K562 (cell line): Measurements from ENCODE around the gene MN1. TPM values are rescaled to one million over a fixed set of nuclear protein-coding genes. Genes with fewer than 3 reads are reported as not detected.

Experiments used
- ATAC-seq: fragments of 200-7000 bp; cut with Tn5 transposase; 3 replicates; pipeline ENCODE4 v1.9.1; 2020; ENCODE audit warnings: moderate library complexity
- BruUV-seq: library from RNA; stranded (reverse); fragments of 400-500 nt; replicated peaks from 2 replicates; lab custom pipeline; 2021; lab: Mats Ljungman, UMichigan
- CTCF ChIA-PET: fragments of 300-600 bp; formaldehyde crosslinking; extraction: SDS; loops from one replicate; lab custom pipeline; 2021; ENCODE audit warnings: low intra/inter-chr PET ratio; lab: Yijun Ruan, JAX
- POLR2A ChIA-PET: fragments of 300-600, 350-650 bp; sonication (Branson Sonifier 250); formaldehyde crosslinking; extraction: SDS; loops from one replicate; lab custom pipeline; 2021; ENCODE audit warnings: antibody characterized with exemption, inconsistent platforms; lab: Yijun Ruan, JAX
- DNase-seq, 4 experiments: peaks; one replicate each; pipeline versions ENCODE4 v3.0.0 to v3.0.0-alpha.2; 2011 to 2018; ENCODE audit warnings: low spot score in 3 of 4, mixed read lengths in 3 of 4; ENCODE audit errors: extremely low read depth in 1 of 4
- FAIRE-seq: peaks from 2 replicates; lab custom pipeline; 2011; peaks lifted over from hg19 to GRCh38; lab: Jason Lieb, UNC
- H2AFZ ChIP-seq: 2 replicates; pipeline ENCODE4 v1.6.0; 2011; ENCODE audit warnings: low read depth, low read length, control low read depth, inconsistent platforms
- H3K27ac ChIP-seq: fragments of 200-600 bp; 3 replicates; pipeline ENCODE4 v1.8.0; 2011; ENCODE audit warnings: low read depth, mild to moderate bottlenecking, control low read depth, inconsistent platforms, low read length, moderate library complexity, mixed read lengths; ENCODE audit errors: extremely low read depth
- H3K27me3 ChIP-seq, 2 experiments: fragments of 300-600 bp in 1 of 2; 2 replicates in 1 of 2; 3 replicates in 1 of 2; pipeline versions ENCODE4 v1.6.0 to v1.8.0; 2011; ENCODE audit warnings: inconsistent platforms in 2 of 2, low read length in 2 of 2, mild to moderate bottlenecking in 1 of 2, mixed read lengths in 1 of 2, moderate library complexity in 1 of 2; ENCODE audit not compliant: control insufficient read depth in 2 of 2, insufficient read depth in 2 of 2
- H3K36me3 ChIP-seq: fragments of 300-600 bp; 3 replicates; pipeline ENCODE4 v1.8.0; 2011; ENCODE audit warnings: mild to moderate bottlenecking, low read length, inconsistent platforms; ENCODE audit not compliant: control insufficient read depth, insufficient read depth
- H3K4me1 ChIP-seq, 2 experiments: fragments of 200-600 bp in 1 of 2; replicated peaks in 1 of 2; 2 replicates in 1 of 2; 3 replicates in 1 of 2; pipeline versions ENCODE4 v1.5.1 to v1.8.0; 2011; ENCODE audit warnings: inconsistent platforms in 2 of 2, low read length in 2 of 2, mild to moderate bottlenecking in 1 of 2, mixed read lengths in 1 of 2, moderate library complexity in 1 of 2; ENCODE audit not compliant: control insufficient read depth in 2 of 2, insufficient read depth in 2 of 2
- H3K4me2 ChIP-seq: 2 replicates; pipeline ENCODE4 v1.6.1; 2011; ENCODE audit warnings: low read length, control low read depth, inconsistent platforms, mixed read lengths; ENCODE audit not compliant: insufficient read depth
- H3K4me3 ChIP-seq: fragments of 200-600 bp; sonication (generic), shearing (Covaris generic); 2 replicates; pipeline ENCODE4 v1.5.1; 2016; ENCODE audit warnings: control low read depth, inconsistent platforms
- H3K79me2 ChIP-seq: fragments of 200-600 bp; 3 replicates; pipeline ENCODE4 v1.8.0; 2011; ENCODE audit warnings: low read length, inconsistent platforms; ENCODE audit not compliant: control insufficient read depth, insufficient read depth
- H3K9ac ChIP-seq, 2 experiments: 2 replicates each; pipeline versions ENCODE4 v1.6.0 to v1.6.1; 2011; ENCODE audit warnings: low read depth in 2 of 2, low read length in 2 of 2, control low read depth in 1 of 2, inconsistent platforms in 1 of 2, mild to moderate bottlenecking in 1 of 2, mixed read lengths in 1 of 2; ENCODE audit not compliant: insufficient read depth in 1 of 2
- H3K9me1 ChIP-seq: one replicate; pipeline ENCODE4 v1.6.0; 2011; ENCODE audit warnings: inconsistent platforms, mild to moderate bottlenecking, low read length, moderate library complexity; ENCODE audit not compliant: control insufficient read depth, insufficient read depth
- H3K9me3 ChIP-seq: replicated peaks from 2 replicates; pipeline ENCODE4 v1.5.1; 2011; ENCODE audit warnings: low read depth, low read length, inconsistent platforms; ENCODE audit not compliant: control insufficient read depth, insufficient read depth
- H4K20me1 ChIP-seq: replicated peaks from 2 replicates; pipeline ENCODE4 v1.6.1; 2011; ENCODE audit warnings: low read length, inconsistent platforms, mixed read lengths; ENCODE audit not compliant: control insufficient read depth, insufficient read depth
- ATF7 ChIP-seq: fragments of 450-650 bp; IDR thresholded peaks from 2 replicates; pipeline ENCODE4 v1.7.1; 2014; ENCODE audit warnings: mild to moderate bottlenecking, moderate library complexity
- HDAC1 ChIP-seq, 2 experiments: fragments of 450-650 bp; IDR thresholded peaks; 2 replicates each; pipeline ENCODE4 v1.6.1; 2016 to 2017; ENCODE audit warnings: inconsistent platforms in 1 of 2, mild to moderate bottlenecking in 1 of 2, moderate library complexity in 1 of 2
- HNRNPLL ChIP-seq: fragments of 200-400 bp; formaldehyde crosslinking; IDR thresholded peaks from 2 replicates; pipeline ENCODE4 v1.6.1; 2017; ENCODE audit warnings: low read length, low read depth, mild to moderate bottlenecking; ENCODE audit not compliant: poor library complexity, severe bottlenecking
- SMARCA5 ChIP-seq: fragments of 450-650 bp; IDR thresholded peaks from 2 replicates; pipeline ENCODE4 v1.6.1; 2016
- ZBTB1 ChIP-seq: sonication (generic); formaldehyde crosslinking; IDR thresholded peaks from 2 replicates; pipeline ENCODE4 v1.8.1; 2023; ENCODE audit warnings: missing genetic modification reagents, low read depth, mild to moderate bottlenecking, borderline replicate concordance
- ZNF165 ChIP-seq: fragments of 250-450 bp; sonication (Bioruptor Pico); IDR thresholded peaks from 2 replicates; pipeline ENCODE4 v1.4.0; 2020; ENCODE audit warnings: borderline replicate concordance
- WGBS: fragments of 100-300 bp; shearing (Covaris generic); methylation state at CpG from one replicate; pipeline ENCODE4 v1.1.6; 2016; ENCODE audit warnings: low coverage, mixed read lengths; ENCODE audit not compliant: insufficient coverage; ENCODE audit errors: missing lambda C conversion rate; 5-methylcytosine and 5-hydroxymethylcytosine counted together
- in situ Hi-C: fragments of 300-500 bp; cut with MboI; formaldehyde crosslinking; loops from 4 replicates; pipeline ENCODE4 v1.15.0; 2018; ENCODE audit warnings: inconsistent platforms, mixed read lengths
- intact Hi-C: fragments of 100-400 bp; cut with micrococcal nuclease; formaldehyde crosslinking; loops from 2 replicates; pipeline ENCODE4 v1.14.2; 2022
- polyA plus RNA-seq, 8 experiments: library from polyadenylated mRNA; depleted of rRNA in 4 of 8; stranded (reverse) in 5 of 8; unstranded in 3 of 8; fragments of >200 nt; fragmentation: Nextera tagmentation in 2 of 8; fragmentation: Illumina TruSeq in 1 of 8; extraction: Ambion mirVana in 2 of 8; extraction: Trizol in 1 of 8; gene quantifications; 2 replicates each; pipeline versions ENCODE4 v1.2.1 to v1.2.3, GENCODE V29; 2011 to 2014; ENCODE audit warnings: inconsistent platforms in 1 of 8, missing spikeins in 1 of 8
- total RNA-seq, 7 experiments: library from RNA; depleted of rRNA in 6 of 7; stranded (reverse); fragments of >200 nt in 6 of 7; fragmentation: Illumina TruSeq in 2 of 7; extraction: Trizol in 2 of 7; gene quantifications; 2 replicates each; pipeline versions ENCODE4 v1.2.1 to v1.2.3, GENCODE V29; 2011 to 2021; ENCODE audit warnings: low replicate concordance in 1 of 7

MN1 gene
- total and polyA plus RNA-seq, 9 of the 15 experiments (the other 6 are each of a cell fraction or from before 2014, with no cell fraction given) = under 0.01 to 0.05 (median 0.03) TPM; not detected in 5

DNA sequence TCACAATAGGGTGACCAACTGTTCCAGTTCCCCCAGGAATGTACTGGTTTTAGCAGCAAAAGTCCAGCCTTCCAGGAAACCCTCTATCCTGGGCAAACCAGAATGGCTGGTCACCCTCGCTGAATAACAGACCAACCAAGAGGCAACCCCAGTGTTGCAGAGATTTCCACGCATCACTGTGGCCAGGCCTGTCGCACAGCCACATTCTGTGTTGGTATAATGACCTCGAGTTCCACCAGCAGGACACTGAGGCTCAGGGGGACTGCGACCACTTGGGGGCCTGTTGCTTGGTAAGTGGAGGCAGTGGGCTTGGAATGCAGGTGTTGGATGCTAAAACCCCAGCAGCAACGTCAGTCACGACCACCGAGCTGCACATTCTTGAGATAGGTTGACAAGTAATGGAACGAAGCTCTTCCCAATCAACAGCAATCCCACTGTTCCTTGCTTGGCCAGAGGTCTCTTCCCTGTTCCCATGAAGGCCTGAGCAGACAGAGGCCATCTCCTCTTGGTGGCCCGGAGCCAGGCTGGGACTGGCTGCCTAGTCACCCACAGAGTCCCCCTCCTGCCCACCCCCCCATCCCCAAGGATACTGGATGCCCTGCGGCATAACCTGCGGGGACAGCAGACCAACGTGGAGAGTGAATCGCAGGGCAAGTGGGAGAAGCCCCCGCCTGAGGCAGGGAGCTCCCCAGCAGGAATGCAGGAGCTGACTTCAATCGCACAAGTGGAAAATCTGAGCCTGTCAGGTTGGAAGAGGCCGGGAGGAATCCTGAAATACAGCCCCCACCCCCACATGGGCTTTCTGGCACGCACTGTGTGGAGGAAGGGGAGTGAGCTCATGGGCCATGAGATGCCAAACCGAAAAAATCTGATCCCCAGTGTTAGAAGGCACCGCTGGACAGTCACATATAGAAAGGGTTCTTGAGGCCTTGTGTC, 43.4 kb upstream of the MN1 start:
- H4K20me1 ChIP-seq = peaks cover 4% of the 10 kb centered on the region
- intact Hi-C loops = no loop called here
- H3K27me3 ChIP-seq = no peaks in the 10 kb centered on the region
- peaks cover 2% of the 10 kb centered on the region for H3K9me1 ChIP-seq
- H3K9me3 ChIP-seq = no peaks in the 10 kb centered on the region
- H3K4me2 ChIP-seq = no peak overlapping the region
- H3K27ac ChIP-seq = no peak overlapping the region
- peaks cover 16% of the 10 kb centered on the region; the same call in 2 of the 3 replicates for H3K36me3 ChIP-seq
- WGBS = 90% methylated on average over 15 of the region's 20 CpGs
- DNase-seq (no peak), FAIRE-seq (no peak), ATAC-seq (no peak)
- ChIA-PET POLR2A (no interaction called here), CTCF (no interaction called here)
- no TSS peak for BruUV-seq
- in situ Hi-C loops = no loop called here
- H3K79me2 ChIP-seq = no peaks in the 10 kb centered on the region
- H3K4me3 ChIP-seq = no peak overlapping the region
- H2AFZ ChIP-seq = no peak overlapping the region
- TF ChIP-seq ZNF165 (CRISPR knock-in tag) (no peak), HNRNPLL (no peak), SMARCA5 (no peak), ATF7 (no peak), ZBTB1 (CRISPR knock-in tag) (no peak), HDAC1 (IDR thresholded peaks at IDR 0.05) (no peak)
- TF ChIP-seq, all 486 proteins: peak for 0
- Histone ChIP-seq H3K4me1 (peaks cover 7 to 20% of the 10 kb centered on the region in 2 experiments), H3K9ac (no peak overlapping the region)
